Colon (tissue), 2 donors: ENCODE measurements around the gene KANSL1L.
A peak's percentile ranks its signal among the peaks of the same experiment; 100 is the strongest.
"Not testable (repeated sequence)": the region's sequence is repeated elsewhere in the genome, so short reads cannot be mapped to it uniquely, and the experiment has no call there.

Experiments used
- FAIRE-seq: peaks from 2 replicates; lab custom pipeline; 2012; peaks lifted over from hg19 to GRCh38; lab: Jason Lieb, UNC
- donor health status: control.
- donor health status: control.

Gene KANSL1L

GRCh38 chr2:210177115-210177514 lies 5.9 kb upstream of the KANSL1L start:
- not testable (repeated sequence) for FAIRE-seq

GRCh38 chr2:210174086-210174485 lies 2.9 kb upstream of the KANSL1L start:
- no peak for FAIRE-seq

- no peak for FAIRE-seq
Observed at GRCh38 chr2:210172219-210172575, 988 bp upstream of the KANSL1L start.

- peak; percentile 66 for FAIRE-seq
Observed at GRCh38 chr2:210170446-210171303, 534 bp downstream of the KANSL1L start.

GRCh38 chr2:210170196-210170445 lies 1.1 kb downstream of the KANSL1L start:
- no peak for FAIRE-seq

GRCh38 chr2:210169516-210170195 lies 1.6 kb downstream of the KANSL1L start:
- peak; percentile 89 for FAIRE-seq

- no peak for FAIRE-seq
Observed at GRCh38 chr2:210167227-210167626, 4.0 kb downstream of the KANSL1L start.

GRCh38 chr2:210162466-210163124 lies 8.6 kb downstream of the KANSL1L start:
- no peak for FAIRE-seq

- no peak for FAIRE-seq
Observed at GRCh38 chr2:210159059-210159458, 12.2 kb downstream of the KANSL1L start.

- no peak for FAIRE-seq
Observed at GRCh38 chr2:210158236-210158635, 13.0 kb downstream of the KANSL1L start.

GRCh38 chr2:210157526-210157925 lies 13.7 kb downstream of the KANSL1L start:
- no peak for FAIRE-seq

GRCh38 chr2:210147614-210148013 lies 23.6 kb downstream of the KANSL1L start:
- FAIRE-seq: no peak

- no peak for FAIRE-seq
Observed at GRCh38 chr2:210132239-210132638, 39.0 kb downstream of the KANSL1L start.

- FAIRE-seq: no peak
Observed at GRCh38 chr2:210128961-210129360, 42.2 kb downstream of the KANSL1L start.

- FAIRE-seq: no peak
Observed at GRCh38 chr2:210113614-210114235, 57.5 kb downstream of the KANSL1L start.

- no peak for FAIRE-seq
Observed at GRCh38 chr2:210112871-210113270, 58.3 kb downstream of the KANSL1L start.

- FAIRE-seq: no peak
Observed at GRCh38 chr2:210099940-210100339, 71.3 kb downstream of the KANSL1L start.

- FAIRE-seq: no peak
Observed at GRCh38 chr2:210094787-210095186, 76.4 kb downstream of the KANSL1L start.

GRCh38 chr2:210092791-210093190 lies 78.4 kb downstream of the KANSL1L start:
- FAIRE-seq: no peak

GRCh38 chr2:210086930-210087329 lies 84.3 kb downstream of the KANSL1L start:
- FAIRE-seq: no peak

- no peak for FAIRE-seq
Observed at GRCh38 chr2:210086292-210086691, 84.9 kb downstream of the KANSL1L start.

- FAIRE-seq: no peak
Observed at GRCh38 chr2:210072922-210073509, 98.2 kb downstream of the KANSL1L start.

- no peak for FAIRE-seq
Observed at GRCh38 chr2:210072493-210072892, 98.7 kb downstream of the KANSL1L start.
